HG03060 (cell line): ENCODE measurements around the gene KHSRP.

ENCODE experiments used
- ATAC-seq: cut with Tn5 transposase; IDR thresholded peaks from one replicate; pipeline ENCODE4 v1.9.1; 2021; ENCODE audit warnings: low read depth, moderate number of reproducible peaks; ENCODE audit not compliant: unreplicated experiment

The KHSRP gene

GRCh38 chr19:6424195-6424938, at the start of gene KHSRP:
Gene KHSRP, minus strand, starts transcription at chr19:6424811. Its CDS starts 110 bp downstream, at chr19:6424701.
- ATAC-seq, result no peak

GRCh38 chr19:6473647-6474046, 49.0 kb upstream of the KHSRP start:
- no peak for ATAC-seq

GRCh38 chr19:6472713-6473112, 48.1 kb upstream of the KHSRP start:
- no peak for ATAC-seq

- ATAC-seq, result no peak
These were observed 46.5 kb upstream of the KHSRP start for GRCh38 chr19:6471076-6471475.

GRCh38 chr19:6470173-6470572, 45.6 kb upstream of the KHSRP start:
- ATAC-seq, result no peak

GRCh38 chr19:6467384-6467783, 42.8 kb upstream of the KHSRP start:
- ATAC-seq, result no peak

GRCh38 chr19:6466526-6467248, 42.1 kb upstream of the KHSRP start:
- ATAC-seq, result no peak

- no peak for ATAC-seq
These were observed 41.1 kb upstream of the KHSRP start for GRCh38 chr19:6465663-6466062.

GRCh38 chr19:6465006-6465405, 40.4 kb upstream of the KHSRP start:
- no peak for ATAC-seq

- no peak for ATAC-seq
These were observed 39.7 kb upstream of the KHSRP start, which contains the start of gene CRB3 for GRCh38 chr19:6464070-6464873. Gene CRB3, plus strand, starts transcription at chr19:6464271. Its CDS starts 431 bp downstream, at chr19:6464702.

- peak; percentile 51 for ATAC-seq
These were observed 35.7 kb upstream of the KHSRP start for GRCh38 chr19:6460099-6460884.

- ATAC-seq, result peak; percentile 11
These were observed 34.9 kb upstream of the KHSRP start, which contains the start of gene SLC25A23 for GRCh38 chr19:6459262-6460098. Gene SLC25A23, minus strand, starts transcription at chr19:6459792. Its CDS starts 164 bp downstream, at chr19:6459628.

GRCh38 chr19:6458695-6459261, 34.2 kb upstream of the KHSRP start:
- ATAC-seq, result no peak

GRCh38 chr19:6457958-6458694, 33.5 kb upstream of the KHSRP start:
- no peak for ATAC-seq

GRCh38 chr19:6455924-6456323, 31.3 kb upstream of the KHSRP start:
- no peak for ATAC-seq

GRCh38 chr19:6453951-6454565, 29.4 kb upstream of the KHSRP start:
- ATAC-seq, result no peak

GRCh38 chr19:6452899-6453298, 28.3 kb upstream of the KHSRP start:
- ATAC-seq, result no peak

- no peak for ATAC-seq
These were observed 27.6 kb upstream of the KHSRP start for GRCh38 chr19:6452223-6452614.
